ENCODE measurements around the gene HSP90AB1.

DNA sequence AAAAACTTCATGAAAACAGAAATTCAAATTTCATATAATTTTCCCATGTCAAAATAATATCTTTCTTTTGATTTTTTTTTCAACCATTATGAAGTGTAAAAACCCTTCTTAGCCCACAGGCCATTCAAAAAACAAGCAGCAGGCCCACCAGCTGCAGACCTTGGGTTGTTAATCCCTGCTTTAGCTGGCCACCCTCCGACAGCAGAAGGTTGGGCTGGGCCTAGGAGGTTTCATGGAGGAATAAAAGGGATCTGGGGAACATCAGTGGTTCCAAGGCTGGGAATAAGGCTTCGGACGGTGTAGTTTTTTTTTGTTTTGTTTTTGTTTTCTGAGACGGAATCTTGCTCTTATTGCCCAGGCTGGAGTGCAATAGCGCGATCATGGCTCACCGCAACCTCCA lies 3.6 kb upstream of the HSP90AB1 start:
- TF ChIP-seq, protein P1, sequence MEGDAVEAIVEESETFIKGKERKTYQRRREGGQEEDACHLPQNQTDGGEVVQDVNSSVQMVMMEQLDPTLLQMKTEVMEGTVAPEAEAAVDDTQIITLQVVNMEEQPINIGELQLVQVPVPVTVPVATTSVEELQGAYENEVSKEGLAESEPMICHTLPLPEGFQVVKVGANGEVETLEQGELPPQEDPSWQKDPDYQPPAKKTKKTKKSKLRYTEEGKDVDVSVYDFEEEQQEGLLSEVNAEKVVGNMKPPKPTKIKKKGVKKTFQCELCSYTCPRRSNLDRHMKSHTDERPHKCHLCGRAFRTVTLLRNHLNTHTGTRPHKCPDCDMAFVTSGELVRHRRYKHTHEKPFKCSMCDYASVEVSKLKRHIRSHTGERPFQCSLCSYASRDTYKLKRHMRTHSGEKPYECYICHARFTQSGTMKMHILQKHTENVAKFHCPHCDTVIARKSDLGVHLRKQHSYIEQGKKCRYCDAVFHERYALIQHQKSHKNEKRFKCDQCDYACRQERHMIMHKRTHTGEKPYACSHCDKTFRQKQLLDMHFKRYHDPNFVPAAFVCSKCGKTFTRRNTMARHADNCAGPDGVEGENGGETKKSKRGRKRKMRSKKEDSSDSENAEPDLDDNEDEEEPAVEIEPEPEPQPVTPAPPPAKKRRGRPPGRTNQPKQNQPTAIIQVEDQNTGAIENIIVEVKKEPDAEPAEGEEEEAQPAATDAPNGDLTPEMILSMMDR (IDR thresholded peaks at IDR 0.05), result no peak
- no peak for TF ChIP-seq POLR2A (IDR thresholded peaks at IDR 0.05)

Measured in heart left ventricle (tissue), 13 donors.